GM19324 (cell line): ENCODE measurements around the gene HSD17B2.
"Not testable (repeated sequence)": the region's sequence is repeated elsewhere in the genome, so short reads cannot be mapped to it uniquely, and the experiment has no call there.

Source experiments
- ATAC-seq: cut with Tn5 transposase; IDR thresholded peaks from one replicate; pipeline ENCODE4 v1.9.1; 2021; ENCODE audit warnings: mild to moderate bottlenecking, moderate library complexity; ENCODE audit not compliant: unreplicated experiment, low FRiP score

The HSD17B2 gene

DNA sequence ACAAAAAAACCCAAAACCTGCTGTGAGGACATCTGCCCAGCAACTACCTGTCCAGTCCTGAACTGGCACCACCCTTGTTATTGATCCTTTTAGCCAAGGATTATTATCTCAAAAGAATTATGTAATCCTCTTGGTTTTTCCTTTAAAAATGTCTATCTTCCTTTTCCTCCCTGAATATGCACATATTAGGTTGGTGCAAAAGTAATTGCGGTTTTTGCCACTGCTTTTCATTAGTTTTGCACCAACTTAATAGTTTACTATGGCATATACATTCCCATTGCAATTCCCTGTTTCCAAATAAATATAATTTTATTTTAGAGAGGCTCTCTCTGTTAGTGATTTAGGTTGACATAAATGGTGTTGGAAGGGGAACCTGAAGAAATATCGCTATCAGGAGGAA lies 83.7 kb downstream of the HSD17B2 start:
- no peak for ATAC-seq

DNA sequence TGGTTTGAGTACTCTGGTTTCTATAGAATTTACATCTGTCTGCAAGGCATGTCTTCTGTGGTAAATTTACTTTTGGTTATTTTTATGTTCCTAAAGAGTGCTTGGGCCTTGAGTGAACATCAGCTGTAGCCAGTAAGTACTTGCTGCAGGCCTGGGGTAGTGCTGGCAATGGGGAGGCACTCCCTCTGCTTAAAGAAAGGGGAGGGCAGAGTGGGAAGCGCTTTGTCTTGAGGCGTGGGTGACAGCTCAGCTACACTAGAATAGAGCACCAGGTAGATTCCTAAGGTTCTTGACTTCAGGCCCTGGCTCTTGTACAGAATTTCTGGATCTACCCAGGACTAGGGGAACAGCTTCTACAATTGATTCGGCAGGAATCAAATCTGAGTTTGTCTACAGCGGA lies 84.4 kb downstream of the HSD17B2 start:
- no peak for ATAC-seq

DNA sequence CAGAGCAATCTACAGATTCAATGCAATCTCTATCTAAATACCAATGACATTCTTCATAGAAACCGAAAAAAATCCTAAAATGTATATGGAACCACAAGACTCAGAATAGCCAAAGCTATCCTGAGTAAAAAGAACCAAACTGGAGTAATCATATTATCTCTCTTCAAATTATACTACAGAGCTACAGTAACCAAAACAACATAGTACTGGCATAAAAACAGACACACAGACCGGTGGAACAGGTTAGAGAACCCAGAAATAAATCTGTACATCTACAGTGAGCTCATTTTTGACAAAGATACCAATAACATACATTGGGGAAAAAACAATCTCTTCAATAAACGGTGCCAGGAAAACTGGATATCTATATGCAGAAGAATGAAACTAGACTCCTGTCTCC lies 89.6 kb downstream of the HSD17B2 start:
- no peak for ATAC-seq

DNA sequence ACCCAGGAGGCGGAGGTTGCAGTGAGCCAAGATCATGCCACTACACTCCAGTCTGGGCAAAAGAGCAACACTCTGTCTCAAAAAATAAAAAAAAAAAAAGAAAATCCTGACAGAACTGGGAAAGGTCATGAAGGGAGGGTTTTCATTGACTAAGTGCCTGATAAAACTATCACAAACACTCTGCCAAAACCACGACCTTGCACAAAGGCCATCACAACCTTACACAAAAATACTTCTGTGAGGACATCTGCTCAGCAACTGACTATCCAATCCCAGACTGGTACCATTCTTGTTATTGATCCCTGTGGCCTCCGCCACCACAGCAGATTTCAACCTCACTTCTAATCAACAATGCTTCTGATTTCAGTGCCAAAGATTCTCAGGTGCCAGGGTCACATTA lies 94.8 kb downstream of the HSD17B2 start:
- no peak for ATAC-seq

DNA sequence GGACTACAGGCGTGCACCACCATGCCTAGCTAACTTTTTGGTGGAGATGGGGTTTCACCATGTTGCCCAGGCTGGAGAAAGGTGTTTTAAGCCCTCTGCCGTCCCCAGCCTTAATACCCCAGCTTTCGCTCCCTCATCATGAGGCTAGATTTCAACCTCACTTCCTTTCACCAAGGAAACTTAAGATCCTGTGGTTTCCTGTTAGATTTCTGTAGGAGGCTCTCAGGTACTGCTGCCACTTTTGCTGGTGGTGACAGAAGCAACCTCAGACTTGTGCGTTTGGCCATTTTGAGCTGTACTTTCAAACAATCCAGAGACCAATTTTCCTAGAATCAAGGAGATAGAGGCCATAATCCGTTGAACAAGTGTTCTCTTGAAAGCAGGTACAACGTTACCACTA lies 98.7 kb downstream of the HSD17B2 start:
- ATAC-seq = no peak

DNA sequence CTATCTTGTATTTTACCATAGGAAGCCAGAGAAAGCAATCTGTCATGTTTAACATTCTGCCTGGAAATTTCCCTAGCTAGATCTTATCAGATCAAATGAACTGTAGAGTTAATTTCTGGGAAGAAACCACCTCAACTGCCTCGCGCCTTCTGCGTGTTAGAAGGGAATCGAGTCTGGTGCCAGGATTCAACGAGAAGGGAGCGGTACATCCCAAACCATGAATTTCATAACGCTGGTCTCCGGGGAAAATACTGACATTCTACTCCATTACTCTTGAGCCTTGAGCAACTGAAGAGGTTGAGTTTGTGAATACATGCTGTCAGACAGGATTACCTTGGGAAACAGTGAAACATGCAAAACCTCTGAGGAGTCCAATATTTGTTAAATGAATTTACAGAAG lies 99.8 kb downstream of the HSD17B2 start:
- ATAC-seq = no peak

- no peak for ATAC-seq
These were observed 100.8 kb downstream of the HSD17B2 start for GRCh38 chr16:82135844-82136243.

- ATAC-seq = no peak
These were observed 102.1 kb downstream of the HSD17B2 start for GRCh38 chr16:82136956-82137821.

DNA sequence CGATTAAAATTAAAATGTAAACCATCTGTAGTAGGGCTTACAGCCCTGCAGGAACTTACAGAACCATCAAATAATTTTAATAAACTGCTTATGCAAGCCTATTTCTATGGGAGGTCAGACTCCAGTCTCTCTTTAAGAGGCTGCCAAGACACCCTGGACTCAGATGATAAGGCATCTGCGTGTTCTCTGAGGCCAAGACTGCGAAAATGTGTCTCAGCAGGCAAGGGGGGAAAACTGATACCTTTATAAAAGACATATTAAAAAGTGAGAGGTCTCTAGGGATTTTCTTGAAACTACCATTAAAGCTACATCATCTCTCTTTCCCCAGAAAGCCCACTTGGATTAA lies 102.7 kb downstream of the HSD17B2 start:
- no peak for ATAC-seq

DNA sequence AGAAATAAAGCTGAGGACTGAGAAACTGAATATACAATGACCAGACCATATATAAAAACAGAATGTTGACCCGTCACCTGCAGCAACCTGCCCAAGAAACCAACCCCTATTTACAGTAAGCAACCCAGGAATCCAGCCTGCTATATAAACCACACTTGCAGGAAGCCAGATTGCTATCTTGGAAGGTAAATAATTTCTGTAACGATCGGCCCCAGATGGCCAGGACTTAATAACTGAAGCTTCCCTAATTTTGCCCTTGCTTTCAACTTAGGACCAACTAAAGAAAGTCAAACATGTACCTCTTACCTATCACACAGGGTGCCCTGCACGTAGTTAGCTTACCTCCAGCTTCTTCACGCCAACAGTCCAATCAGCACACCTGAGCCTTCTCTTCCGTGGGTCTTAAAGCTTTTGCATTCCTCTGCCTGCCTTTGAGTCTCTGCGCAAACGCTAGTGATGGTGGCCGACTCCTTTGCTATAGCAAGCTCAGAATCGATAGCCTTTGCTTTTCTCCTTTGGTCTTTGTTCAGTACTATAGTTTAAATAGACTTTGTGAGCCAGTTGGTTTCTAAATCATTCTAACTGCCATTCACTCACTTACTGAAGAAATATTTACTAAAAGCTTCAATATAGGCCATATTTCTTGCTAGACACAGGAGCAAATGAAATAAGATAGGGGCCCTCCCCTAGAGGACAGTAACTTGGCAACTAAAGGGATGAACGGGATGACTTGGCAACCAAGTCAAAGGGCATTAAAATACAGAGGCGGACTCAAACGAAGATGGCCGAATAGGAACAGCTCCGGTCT lies 103.6 kb downstream of the HSD17B2 start:
- ATAC-seq = no peak

DNA sequence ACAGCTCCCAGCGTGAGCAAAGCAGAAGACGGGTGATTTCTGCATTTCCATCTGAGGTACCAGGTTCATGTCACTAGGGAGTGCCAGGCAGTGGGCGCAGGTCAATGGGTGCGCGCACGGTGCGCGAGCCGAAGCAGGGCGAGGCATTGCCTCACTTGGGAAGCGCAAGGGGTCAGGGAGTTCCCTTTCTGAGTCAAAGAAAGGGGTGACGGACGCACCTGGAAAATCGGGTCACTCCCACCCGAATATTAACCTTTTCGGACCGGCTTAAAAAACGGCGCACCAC lies 104.2 kb downstream of the HSD17B2 start:
- ATAC-seq = not testable (repeated sequence)

DNA sequence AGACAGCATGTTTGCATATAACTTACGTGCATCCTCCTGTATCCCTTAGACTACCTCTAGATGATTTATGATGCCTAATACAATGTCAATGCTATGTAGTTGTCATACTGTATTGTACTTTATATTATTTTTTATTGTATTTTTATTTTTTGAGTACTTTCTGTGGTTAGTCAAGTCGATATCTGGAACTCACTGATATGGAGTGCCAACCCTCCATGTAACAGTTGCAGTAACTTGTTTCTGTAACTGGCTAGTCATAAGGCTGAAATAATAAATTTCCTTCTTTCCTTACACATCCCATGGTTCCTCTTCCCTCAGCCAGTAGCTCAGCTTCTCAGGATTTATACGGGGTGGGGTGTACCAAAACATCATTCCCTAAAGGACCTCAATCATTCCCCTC lies 111.5 kb downstream of the HSD17B2 start:
- no peak for ATAC-seq

- no peak for ATAC-seq
These were observed 111.9 kb downstream of the HSD17B2 start for GRCh38 chr16:82146957-82147356.

DNA sequence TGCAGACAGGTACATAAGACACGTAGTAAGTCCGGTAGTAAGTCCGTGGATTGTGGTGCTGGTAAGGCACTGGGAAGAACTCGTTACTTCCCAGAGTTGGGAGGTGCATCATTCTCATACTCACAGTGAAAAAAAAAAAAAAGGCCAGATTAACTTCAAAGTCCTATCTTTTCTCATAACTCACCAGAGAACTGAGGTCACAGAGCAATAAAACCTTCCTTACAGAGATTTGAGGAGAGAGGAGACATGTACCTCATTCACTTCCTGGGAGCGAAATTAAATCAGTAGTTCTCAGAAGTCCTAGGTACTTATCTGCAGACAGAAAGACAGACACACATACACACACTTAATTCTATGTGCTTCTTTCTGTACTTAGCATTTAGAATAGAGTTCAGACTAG lies 112.5 kb downstream of the HSD17B2 start:
- ATAC-seq = no peak
